ENCODE measurements around the gene ARRB1.

GRCh38 chr11:75333807-75334140 is 17.7 kb downstream of the ARRB1 start:
- TF ChIP-seq ZNF174 (tag by site-specific recombination; IDR thresholded peaks at IDR 0.05) (no peak), ZNF561 (tag by site-specific recombination; IDR thresholded peaks at IDR 0.05; ENCODE audit: borderline replicate concordance) (no peak), ZNF501 (tag by site-specific recombination; IDR thresholded peaks at IDR 0.05) (no peak), REST (tag by site-specific recombination; IDR thresholded peaks at IDR 0.05) (no peak), ZNF394 (tag by site-specific recombination; IDR thresholded peaks at IDR 0.05; ENCODE audit: borderline replicate concordance) (no peak), ZNF140 (tag by site-specific recombination; IDR thresholded peaks at IDR 0.05) (no peak), TRIM28 (IDR thresholded peaks at IDR 0.05; ENCODE audit: borderline replicate concordance, low read length) (no peak), SP2 (tag by site-specific recombination; IDR thresholded peaks at IDR 0.05) (no peak)
- TF ChIP-seq, protein P1, sequence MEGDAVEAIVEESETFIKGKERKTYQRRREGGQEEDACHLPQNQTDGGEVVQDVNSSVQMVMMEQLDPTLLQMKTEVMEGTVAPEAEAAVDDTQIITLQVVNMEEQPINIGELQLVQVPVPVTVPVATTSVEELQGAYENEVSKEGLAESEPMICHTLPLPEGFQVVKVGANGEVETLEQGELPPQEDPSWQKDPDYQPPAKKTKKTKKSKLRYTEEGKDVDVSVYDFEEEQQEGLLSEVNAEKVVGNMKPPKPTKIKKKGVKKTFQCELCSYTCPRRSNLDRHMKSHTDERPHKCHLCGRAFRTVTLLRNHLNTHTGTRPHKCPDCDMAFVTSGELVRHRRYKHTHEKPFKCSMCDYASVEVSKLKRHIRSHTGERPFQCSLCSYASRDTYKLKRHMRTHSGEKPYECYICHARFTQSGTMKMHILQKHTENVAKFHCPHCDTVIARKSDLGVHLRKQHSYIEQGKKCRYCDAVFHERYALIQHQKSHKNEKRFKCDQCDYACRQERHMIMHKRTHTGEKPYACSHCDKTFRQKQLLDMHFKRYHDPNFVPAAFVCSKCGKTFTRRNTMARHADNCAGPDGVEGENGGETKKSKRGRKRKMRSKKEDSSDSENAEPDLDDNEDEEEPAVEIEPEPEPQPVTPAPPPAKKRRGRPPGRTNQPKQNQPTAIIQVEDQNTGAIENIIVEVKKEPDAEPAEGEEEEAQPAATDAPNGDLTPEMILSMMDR (tag by site-specific recombination; IDR thresholded peaks at IDR 0.05): no peak
- TF ChIP-seq, protein P2, sequence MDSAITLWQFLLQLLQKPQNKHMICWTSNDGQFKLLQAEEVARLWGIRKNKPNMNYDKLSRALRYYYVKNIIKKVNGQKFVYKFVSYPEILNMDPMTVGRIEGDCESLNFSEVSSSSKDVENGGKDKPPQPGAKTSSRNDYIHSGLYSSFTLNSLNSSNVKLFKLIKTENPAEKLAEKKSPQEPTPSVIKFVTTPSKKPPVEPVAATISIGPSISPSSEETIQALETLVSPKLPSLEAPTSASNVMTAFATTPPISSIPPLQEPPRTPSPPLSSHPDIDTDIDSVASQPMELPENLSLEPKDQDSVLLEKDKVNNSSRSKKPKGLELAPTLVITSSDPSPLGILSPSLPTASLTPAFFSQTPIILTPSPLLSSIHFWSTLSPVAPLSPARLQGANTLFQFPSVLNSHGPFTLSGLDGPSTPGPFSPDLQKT (IDR thresholded peaks at IDR 0.05; ENCODE audit: borderline replicate concordance, low read depth, low read length): no peak
- TF ChIP-seq, protein P3, sequence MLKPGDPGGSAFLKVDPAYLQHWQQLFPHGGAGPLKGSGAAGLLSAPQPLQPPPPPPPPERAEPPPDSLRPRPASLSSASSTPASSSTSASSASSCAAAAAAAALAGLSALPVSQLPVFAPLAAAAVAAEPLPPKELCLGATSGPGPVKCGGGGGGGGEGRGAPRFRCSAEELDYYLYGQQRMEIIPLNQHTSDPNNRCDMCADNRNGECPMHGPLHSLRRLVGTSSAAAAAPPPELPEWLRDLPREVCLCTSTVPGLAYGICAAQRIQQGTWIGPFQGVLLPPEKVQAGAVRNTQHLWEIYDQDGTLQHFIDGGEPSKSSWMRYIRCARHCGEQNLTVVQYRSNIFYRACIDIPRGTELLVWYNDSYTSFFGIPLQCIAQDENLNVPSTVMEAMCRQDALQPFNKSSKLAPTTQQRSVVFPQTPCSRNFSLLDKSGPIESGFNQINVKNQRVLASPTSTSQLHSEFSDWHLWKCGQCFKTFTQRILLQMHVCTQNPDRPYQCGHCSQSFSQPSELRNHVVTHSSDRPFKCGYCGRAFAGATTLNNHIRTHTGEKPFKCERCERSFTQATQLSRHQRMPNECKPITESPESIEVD (tag by site-specific recombination; IDR thresholded peaks at IDR 0.05): no peak
- TF ChIP-seq, protein P4, sequence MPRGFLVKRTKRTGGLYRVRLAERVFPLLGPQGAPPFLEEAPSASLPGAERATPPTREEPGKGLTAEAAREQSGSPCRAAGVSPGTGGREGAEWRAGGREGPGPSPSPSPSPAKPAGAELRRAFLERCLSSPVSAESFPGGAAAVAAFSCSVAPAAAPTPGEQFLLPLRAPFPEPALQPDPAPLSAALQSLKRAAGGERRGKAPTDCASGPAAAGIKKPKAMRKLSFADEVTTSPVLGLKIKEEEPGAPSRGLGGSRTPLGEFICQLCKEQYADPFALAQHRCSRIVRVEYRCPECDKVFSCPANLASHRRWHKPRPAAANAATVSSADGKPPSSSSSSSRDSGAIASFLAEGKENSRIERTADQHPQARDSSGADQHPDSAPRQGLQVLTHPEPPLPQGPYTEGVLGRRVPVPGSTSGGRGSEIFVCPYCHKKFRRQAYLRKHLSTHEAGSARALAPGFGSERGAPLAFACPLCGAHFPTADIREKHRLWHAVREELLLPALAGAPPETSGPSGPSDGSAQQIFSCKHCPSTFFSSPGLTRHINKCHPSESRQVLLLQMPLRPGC (tag by site-specific recombination; IDR thresholded peaks at IDR 0.05): no peak
- TF ChIP-seq, protein P5, sequence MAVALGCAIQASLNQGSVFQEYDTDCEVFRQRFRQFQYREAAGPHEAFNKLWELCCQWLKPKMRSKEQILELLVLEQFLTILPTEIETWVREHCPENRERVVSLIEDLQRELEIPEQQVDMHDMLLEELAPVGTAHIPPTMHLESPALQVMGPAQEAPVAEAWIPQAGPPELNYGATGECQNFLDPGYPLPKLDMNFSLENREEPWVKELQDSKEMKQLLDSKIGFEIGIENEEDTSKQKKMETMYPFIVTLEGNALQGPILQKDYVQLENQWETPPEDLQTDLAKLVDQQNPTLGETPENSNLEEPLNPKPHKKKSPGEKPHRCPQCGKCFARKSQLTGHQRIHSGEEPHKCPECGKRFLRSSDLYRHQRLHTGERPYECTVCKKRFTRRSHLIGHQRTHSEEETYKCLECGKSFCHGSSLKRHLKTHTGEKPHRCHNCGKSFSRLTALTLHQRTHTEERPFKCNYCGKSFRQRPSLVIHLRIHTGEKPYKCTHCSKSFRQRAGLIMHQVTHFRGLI (tag by site-specific recombination; IDR thresholded peaks at IDR 0.05): no peak
